NT2/D1 (cell line): ENCODE data around the gene IDH3A.

ENCODE experiments used
- DNase-seq: peaks from one replicate; pipeline ENCODE4 v3.0.0-alpha.2; 2011; ENCODE audit warnings: low read depth, low spot score
- H3K27me3 ChIP-seq: 2 replicates; pipeline ENCODE4 v1.6.0; 2011; ENCODE audit warnings: mild to moderate bottlenecking; ENCODE audit not compliant: insufficient read length, insufficient read depth
- H3K36me3 ChIP-seq: 2 replicates; pipeline ENCODE4 v1.6.1; 2011; ENCODE audit warnings: mild to moderate bottlenecking, low read length, mixed read lengths; ENCODE audit not compliant: insufficient read depth, insufficient read length
- H3K4me1 ChIP-seq: 2 replicates; pipeline ENCODE4 v1.5.1; 2011; ENCODE audit not compliant: insufficient read depth, insufficient read length
- H3K4me3 ChIP-seq: 2 replicates; pipeline ENCODE4 v1.5.1; 2011; ENCODE audit warnings: low read depth; ENCODE audit not compliant: insufficient read length
- H3K9ac ChIP-seq: 2 replicates; pipeline ENCODE4 v1.6.0; 2011; ENCODE audit warnings: low read depth; ENCODE audit not compliant: insufficient read length
- H3K9me3 ChIP-seq: 2 replicates; pipeline ENCODE4 v1.5.1; 2011; ENCODE audit warnings: mild to moderate bottlenecking, low read length; ENCODE audit not compliant: insufficient read depth
- SUZ12 ChIP-seq: IDR thresholded peaks from 2 replicates; pipeline ENCODE4 v1.6.1; 2011; ENCODE audit not compliant: insufficient read length, insufficient read depth; ENCODE audit errors: extremely low read depth
- YY1 ChIP-seq: IDR thresholded peaks from 2 replicates; pipeline ENCODE4 v1.6.1; 2011; ENCODE audit not compliant: insufficient read length, insufficient read depth
- ZNF274 ChIP-seq: IDR thresholded peaks from 2 replicates; pipeline ENCODE4 v1.6.1; 2011; ENCODE audit warnings: mild to moderate bottlenecking, low read depth, low read length

The IDH3A gene

DNA sequence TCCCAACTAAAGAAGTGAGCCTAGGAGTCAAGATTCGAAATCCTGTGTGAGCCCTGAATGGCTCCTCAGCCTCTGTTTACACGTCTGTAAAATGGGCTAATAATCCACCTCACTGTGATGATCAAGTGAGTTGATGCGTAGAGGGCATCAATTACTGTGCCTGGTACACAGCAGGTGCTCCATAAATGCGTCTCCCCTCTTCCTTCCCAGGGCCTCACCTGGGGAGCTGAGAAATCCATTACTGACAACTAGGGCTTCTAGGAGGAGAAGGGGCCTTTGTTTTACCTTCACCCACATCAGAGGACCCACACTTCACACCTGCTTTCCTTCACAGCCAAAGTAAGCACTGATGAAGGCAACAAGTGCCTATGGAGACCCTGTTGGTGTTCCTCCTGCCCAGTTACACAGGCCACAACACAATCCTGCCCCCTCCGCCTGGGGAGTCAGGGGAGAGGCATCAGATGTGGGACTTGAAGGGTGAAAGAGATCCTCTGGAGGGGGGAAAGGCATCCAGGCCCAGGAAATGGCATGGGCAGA lies 19.3 kb upstream of the IDH3A start:
- no peak for TF ChIP-seq SUZ12
- TF ChIP-seq YY1 = no peak
- no peak for TF ChIP-seq ZNF274
- H3K4me3 ChIP-seq = no peak overlapping the region
- DNase-seq = no peak
- peaks cover 18% of the 10 kb centered on the region for H3K4me1 ChIP-seq
- no peaks in the 10 kb centered on the region for H3K36me3 ChIP-seq
- no peaks in the 10 kb centered on the region for H3K27me3 ChIP-seq
- no peaks in the 10 kb centered on the region for H3K9me3 ChIP-seq
- peak overlapping the region; percentile 65 for H3K9ac ChIP-seq

- Histone ChIP-seq H3K4me3 (peak overlapping the region; percentile 86), H3K9me3 (no peaks in the 10 kb centered on the region), H3K27me3 (no peaks in the 10 kb centered on the region), H3K9ac (peak overlapping the region; percentile 65), H3K4me1 (peaks cover 18% of the 10 kb centered on the region), H3K36me3 (no peaks in the 10 kb centered on the region)
- TF ChIP-seq SUZ12 (no peak), YY1 (no peak), ZNF274 (no peak)
- no peak for DNase-seq
Observed at GRCh38 chr15:78130466-78131294, 18.5 kb upstream of the IDH3A start.

- Histone ChIP-seq H3K36me3 (no peaks in the 10 kb centered on the region), H3K4me3 (peak within 1 kb of the TSS; percentile 86)
- DNase-seq = peak; percentile 75
Observed at GRCh38 chr15:78131295-78132061, 17.7 kb upstream of the IDH3A start, which contains the start of gene CIB2. TSS of gene CIB2 (minus strand) at chr15:78131445. CDS start at chr15:78131215, 230 bp downstream.

GRCh38 chr15:78133801-78134200 lies 15.4 kb upstream of the IDH3A start:
- no peak for DNase-seq
- no peak overlapping the region for H3K4me3 ChIP-seq
- TF ChIP-seq ZNF274 = no peak
- H3K4me1 ChIP-seq = peaks cover 16% of the 10 kb centered on the region
- H3K27me3 ChIP-seq = no peaks in the 10 kb centered on the region
- no peak overlapping the region for H3K9ac ChIP-seq
- H3K36me3 ChIP-seq = no peaks in the 10 kb centered on the region
- H3K9me3 ChIP-seq = no peaks in the 10 kb centered on the region

More at GRCh38 chr15:78131295-78132061, 17.7 kb upstream of the IDH3A start, which contains the start of gene CIB2:
- TF ChIP-seq SUZ12 (no peak), YY1 (no peak), ZNF274 (no peak)
- H3K9ac ChIP-seq = peak within 1 kb of the TSS; percentile 96
- H3K4me1 ChIP-seq = peaks cover 18% of the 10 kb centered on the region
- no peaks in the 10 kb centered on the region for H3K9me3 ChIP-seq
- H3K27me3 ChIP-seq = no peaks in the 10 kb centered on the region

DNA sequence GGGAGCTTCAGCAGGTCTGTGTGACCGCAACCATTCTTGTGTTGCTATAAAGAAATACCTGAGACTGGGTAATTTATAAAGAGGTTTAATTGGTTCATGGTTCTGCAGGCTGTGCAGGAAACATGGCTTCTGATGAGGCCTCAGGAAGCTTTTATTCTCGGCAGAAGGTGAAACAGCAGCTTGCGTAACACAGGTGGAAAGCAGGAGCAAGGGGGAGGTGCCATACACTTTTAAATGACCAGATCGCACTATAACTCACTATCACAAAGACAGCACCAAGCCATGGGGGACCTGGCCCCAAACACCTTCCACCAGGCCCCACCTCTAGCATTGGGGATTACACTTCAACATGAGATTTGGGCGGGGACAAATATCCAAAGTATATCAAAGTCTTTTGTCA lies 9.6 kb upstream of the IDH3A start:
- TF ChIP-seq YY1 (no peak), ZNF274 (no peak), SUZ12 (no peak)
- Histone ChIP-seq H3K9ac (no peak overlapping the region), H3K9me3 (no peaks in the 10 kb centered on the region), H3K4me3 (no peak overlapping the region), H3K36me3 (no peaks in the 10 kb centered on the region), H3K4me1 (no peaks in the 10 kb centered on the region), H3K27me3 (no peaks in the 10 kb centered on the region)
- no peak for DNase-seq

GRCh38 chr15:78140292-78140691 lies 8.9 kb upstream of the IDH3A start:
- no peak for DNase-seq
- no peak overlapping the region for H3K9ac ChIP-seq
- no peaks in the 10 kb centered on the region for H3K36me3 ChIP-seq
- H3K4me3 ChIP-seq = no peak overlapping the region
- H3K4me1 ChIP-seq = no peaks in the 10 kb centered on the region
- TF ChIP-seq YY1 (no peak), SUZ12 (no peak), ZNF274 (no peak)
- no peaks in the 10 kb centered on the region for H3K9me3 ChIP-seq
- H3K27me3 ChIP-seq = no peaks in the 10 kb centered on the region

DNA sequence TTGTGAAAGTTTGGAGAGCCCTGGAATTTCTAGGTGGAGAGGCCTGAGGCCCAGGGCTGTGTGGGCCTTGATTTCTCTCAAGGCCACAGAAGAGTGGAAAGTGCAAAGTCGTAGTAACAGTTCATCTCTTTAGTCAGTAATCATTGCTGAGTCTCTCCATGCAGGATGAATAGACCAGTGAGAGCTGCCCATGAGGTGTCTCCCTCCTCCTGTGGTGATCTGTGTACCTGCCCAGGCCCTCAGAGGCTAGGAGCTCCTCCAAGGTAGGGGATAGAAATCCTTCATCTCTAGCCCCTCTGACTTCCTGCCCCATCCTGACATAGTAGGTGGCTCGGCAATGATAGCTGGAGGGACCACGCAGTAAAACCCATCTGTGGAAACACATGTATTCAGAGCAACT lies 6.8 kb upstream of the IDH3A start:
- no peak for TF ChIP-seq SUZ12
- TF ChIP-seq ZNF274 = no peak
- no peak for TF ChIP-seq YY1
- Histone ChIP-seq H3K36me3 (no peaks in the 10 kb centered on the region), H3K9ac (no peak overlapping the region), H3K4me3 (no peak overlapping the region), H3K9me3 (no peaks in the 10 kb centered on the region), H3K27me3 (no peaks in the 10 kb centered on the region), H3K4me1 (no peaks in the 10 kb centered on the region)
- no peak for DNase-seq
